ENCODE data around the gene KAT7.
A peak's percentile ranks its signal among the peaks of the same experiment; 100 is the strongest.
"Not testable (repeated sequence)": the region's sequence is repeated elsewhere in the genome, so short reads cannot be mapped to it uniquely, and the experiment has no call there.

Gene KAT7

DNA sequence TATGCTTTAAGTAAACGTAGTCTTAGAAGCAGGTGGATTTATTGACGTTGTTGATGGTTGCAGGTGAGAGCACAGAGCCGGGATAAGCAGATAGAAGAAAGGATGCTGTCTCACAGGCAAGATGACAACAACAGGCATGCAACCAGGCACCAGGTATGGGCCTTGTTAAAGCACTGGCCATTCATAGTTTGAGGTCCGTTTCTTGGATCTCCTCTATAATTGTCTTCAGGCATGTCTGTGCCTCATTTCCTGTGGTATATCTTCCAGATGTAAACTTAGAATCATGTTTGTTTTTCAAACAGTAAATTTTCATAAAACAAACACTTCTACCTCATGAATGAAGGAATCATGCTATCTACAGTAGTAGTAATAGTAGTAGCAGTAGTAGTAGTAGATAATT is 20.6 kb downstream of the KAT7 start:
- no peak for DNase-seq (ENCODE audit: low spot score)

DNA sequence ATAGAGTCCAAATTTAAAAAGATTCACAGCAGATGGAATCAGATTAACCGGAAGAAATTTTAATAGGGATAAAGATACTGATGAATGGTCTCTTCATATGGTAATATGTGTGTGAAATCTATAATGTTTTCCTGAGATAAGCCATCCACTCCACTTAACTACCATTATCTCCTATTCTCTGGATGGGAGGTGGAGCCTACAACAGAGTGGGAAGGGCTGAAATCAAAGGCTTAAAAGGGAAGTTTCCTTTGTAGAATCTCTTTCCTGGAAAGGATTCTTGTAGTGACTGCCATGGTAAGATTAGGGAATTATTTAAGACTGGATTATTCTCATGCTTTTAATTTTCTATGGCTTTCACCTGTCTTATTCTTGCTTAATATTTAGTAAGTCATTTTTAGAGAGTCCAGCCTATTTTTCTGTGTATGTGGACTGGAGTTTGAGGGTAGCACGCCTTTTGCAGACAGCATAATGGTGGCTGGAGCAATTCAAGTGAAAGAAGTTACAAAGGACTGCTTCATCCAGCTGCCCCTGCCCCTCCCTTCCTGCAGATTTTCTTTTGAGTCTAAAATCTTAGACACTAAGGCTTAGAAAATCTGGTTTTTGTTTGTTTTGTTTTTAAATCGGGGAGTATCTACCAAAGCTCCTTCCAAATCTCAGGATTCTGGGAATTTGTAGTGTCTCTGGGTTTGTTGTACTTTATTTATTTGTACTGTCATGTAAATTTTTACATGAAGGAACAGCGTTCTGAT is 26.5 kb downstream of the KAT7 start:
- DNase-seq (ENCODE audit: low spot score) = peak; percentile 15

DNA sequence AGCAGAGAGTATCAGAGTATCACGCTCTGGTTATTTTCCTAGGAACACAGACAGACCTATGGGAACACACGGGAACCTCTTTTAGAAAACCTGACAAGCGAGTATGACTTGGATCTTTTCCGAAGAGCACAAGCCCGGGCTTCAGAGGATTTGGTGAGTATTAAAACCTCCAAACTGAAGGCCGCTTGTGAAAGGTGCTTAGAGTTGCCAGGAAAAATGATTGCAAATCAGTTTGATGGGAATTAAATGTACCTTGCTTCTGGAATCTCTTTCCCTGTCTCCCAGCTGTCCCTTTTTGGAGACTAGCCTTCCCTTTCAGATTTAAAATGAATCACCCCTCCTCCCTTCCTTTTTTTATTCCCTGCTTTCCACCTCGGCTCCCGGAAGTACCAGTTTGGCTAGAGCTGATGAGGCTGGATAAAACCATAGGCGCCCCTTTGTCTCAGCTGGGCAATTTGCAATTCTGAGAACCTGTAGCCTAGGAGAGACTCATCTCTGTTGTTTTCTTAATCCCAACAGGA is 27.3 kb downstream of the KAT7 start:
- peak; percentile 31 for DNase-seq (ENCODE audit: low spot score)

DNA sequence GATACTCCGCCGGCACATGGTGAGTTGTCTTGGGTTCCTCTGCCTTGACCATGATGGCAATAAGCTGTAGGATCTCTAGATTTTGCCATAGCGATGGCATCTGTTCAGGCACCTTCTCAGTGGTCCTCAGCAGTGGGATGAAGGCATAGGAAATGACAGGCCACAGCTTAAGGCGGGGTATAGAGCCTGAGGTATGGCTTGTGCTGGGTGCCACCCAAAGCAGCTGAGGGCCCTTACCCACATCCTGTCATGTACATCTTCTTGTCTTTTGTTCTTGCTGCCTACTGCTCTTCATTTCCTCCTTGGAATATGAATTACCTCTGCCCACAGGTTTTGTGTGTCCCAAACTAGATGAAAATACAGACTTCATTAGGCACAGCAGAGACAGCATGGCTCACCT is 29.5 kb downstream of the KAT7 start:
- DNase-seq (ENCODE audit: low spot score) = no peak

DNA sequence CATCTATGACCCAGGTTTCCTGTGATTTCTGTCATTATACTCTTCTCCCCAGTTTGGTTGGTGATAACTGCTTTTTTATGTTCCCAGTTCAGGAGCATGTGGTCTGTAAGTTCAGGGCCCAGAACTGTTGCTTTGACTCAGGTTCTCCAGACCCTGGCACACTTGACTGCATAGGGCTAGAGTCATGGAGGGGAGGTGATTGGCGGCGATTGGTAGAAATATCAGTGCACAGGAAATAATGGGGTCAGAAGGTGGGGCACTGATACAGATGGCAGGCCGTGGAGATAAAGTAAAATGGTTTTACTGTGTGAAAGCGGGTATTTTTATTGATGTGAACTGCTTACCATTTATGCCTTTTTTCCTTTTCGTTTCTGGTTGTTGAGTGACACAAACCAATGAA is 30.7 kb downstream of the KAT7 start:
- no peak for DNase-seq (ENCODE audit: low spot score)

DNA sequence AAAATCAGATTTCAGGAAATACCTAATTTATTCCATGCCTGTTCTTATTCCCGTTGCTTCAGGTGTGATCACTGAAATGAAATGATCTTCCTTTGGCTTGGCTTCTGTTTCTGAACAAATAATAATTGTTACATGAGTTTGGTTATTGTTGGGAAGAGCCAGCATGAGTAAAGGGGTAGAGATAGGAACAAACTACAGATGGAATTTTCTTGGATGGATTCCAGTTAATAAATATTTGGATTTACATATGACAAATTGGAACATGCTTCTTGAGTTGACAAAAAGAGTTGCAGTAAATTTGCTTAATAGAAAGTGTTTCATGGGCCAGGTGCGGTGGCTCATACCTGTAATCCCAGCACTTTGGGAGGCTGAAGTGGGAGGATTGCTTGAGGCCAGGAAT is 31.2 kb downstream of the KAT7 start:
- no peak for DNase-seq (ENCODE audit: low spot score)

DNA sequence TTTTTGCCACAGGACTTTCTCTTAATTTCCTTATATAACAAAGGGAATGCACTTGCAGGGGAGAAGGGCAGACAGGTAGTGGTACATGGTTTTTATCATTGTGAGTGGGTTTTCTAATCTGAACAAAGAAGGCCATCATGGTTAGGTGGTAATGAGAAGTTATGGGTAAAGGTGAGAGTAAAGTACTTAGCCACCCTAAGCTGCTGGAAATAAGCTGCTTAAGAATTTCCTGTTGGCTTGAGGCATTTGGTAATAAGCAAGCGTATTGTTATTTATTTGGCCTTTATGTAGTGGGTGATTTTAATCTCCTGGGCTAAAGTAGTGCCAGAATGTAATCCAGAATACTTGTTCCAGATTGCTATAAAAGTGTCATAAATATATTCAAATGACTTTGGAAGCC is 32.3 kb downstream of the KAT7 start:
- DNase-seq (ENCODE audit: low spot score) = no peak

DNA sequence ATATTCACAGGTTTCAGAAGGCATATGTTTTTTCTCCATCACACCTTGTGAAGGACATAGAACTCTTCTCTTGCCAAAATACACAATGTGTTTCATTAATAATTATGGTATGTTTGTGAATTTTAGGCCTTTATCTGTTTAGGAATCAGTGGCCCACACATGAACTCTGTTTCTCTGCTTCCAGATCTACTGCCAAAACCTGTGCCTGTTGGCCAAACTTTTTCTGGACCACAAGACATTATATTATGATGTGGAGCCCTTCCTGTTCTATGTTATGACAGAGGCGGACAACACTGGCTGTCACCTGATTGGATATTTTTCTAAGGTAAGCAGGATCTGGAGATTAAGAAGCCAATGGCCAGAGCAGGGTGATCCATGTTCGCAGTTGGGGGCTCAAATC is 33.0 kb downstream of the KAT7 start:
- no peak for DNase-seq (ENCODE audit: low spot score)

DNA sequence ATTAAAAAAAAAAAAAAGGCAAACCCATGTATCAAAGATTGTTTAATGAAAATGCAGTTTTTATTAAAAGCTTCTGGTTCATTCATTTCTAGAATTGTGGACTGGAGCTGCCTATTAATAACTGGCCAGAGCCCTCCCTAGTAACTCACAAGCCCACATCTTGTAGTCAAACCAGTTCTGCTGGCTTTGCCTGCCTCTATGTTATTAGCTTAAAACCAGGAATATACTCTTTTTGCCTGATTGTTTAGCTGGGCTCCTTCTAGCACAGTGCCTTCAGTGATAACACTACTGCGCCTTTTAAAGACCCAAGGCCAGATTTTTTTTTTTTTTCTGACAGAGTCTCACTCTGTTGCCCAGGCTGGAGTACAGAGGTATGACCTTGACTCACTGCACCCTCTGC is 33.4 kb downstream of the KAT7 start:
- DNase-seq (ENCODE audit: low spot score) = no peak

DNA sequence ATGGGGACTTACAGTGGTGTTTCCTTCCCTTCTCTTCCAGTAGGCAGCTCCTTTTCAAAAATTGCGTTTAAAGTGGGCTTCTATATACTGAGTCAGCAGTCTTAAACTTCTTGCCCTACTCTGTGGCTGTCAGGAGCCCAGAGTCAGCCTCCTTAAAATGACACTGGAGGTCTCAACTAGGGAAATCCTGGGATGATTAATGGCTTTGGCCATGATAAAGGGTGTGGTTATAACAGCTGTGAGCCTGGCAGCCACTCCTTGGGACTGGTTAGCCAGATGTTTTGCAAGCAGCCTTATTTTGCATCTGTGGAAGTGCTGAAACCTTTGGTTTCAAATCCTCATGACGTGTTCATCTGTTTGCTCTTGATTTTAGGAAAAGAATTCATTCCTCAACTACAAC is 34.3 kb downstream of the KAT7 start:
- DNase-seq (ENCODE audit: low spot score) = no peak

DNA sequence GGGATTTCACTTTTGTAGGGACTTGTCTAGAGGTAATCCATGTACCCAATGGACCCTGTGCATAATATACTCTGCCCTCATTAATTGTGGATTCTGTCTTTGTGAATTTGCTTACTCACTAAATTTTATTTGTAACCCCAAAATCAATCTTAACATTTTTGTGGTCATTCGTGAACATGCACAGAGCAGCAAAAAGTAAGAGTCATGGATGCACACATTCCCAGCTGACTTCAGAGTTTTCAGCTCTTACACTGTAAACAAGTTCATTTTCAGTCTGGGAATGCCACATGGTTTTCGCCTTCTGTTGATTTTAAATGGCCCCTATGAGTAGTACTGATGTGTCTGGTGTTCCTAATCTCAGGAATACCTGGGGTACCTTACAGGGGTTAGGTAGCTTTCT is 35.1 kb downstream of the KAT7 start:
- no peak for DNase-seq (ENCODE audit: low spot score)

DNA sequence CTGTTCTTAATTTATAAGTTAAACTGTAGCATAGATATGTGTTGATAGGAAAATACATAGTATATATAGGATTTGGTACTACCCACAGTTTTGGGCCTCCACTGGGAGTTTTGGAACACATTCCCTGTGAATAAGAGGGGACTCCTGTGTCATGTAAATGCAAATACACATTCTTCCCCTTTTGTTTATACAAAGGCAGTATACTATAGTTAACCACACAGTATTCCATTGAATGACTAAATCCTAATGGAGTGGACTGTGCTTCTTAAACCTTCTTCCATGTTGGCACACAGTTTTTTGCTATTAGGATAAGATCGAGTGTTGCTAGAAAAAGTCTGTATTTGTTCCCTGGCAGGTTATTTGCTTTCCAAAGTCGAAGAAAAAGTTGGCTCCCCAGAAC is 37.2 kb downstream of the KAT7 start:
- DNase-seq (ENCODE audit: low spot score) = no peak

DNA sequence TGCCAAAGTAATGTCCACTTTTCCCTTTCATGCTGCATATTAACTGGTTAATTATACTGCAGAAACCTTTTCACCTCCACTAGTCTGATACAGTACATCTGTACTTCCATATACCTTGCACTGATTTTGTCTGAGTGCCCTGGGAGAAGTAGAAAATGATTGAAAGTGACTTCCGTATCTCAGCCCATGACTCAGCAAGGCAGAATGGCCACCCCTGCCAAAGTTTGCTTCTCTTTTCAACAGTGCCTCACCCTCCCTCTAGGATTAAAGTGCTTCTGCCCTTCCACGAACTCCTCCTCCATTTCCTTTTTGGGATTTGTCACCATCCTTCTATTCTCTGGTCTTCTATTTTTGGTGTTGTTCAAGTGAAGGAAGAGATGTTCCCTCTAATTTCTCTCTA is 39.8 kb downstream of the KAT7 start:
- DNase-seq (ENCODE audit: low spot score) = not testable (repeated sequence)

DNA sequence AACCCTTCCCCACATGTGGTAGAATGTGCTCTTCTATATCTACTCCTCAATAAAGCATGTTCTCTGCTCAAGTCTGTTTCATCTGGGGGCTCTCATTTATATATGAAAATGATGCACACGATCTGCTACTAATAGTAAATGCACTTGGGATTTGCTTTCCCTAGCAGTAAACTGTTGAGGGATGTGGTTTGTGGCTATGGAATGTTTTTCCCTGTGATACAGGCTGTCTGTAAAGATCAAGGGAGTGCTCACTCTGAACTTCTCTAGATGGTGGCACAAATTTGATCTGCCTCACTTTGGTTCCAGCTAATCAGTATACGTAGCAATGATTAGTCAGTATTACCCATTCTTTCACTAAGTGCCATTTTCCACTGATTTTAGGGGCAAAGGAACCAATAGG is 40.5 kb downstream of the KAT7 start:
- no peak for DNase-seq (ENCODE audit: low spot score)

DNA sequence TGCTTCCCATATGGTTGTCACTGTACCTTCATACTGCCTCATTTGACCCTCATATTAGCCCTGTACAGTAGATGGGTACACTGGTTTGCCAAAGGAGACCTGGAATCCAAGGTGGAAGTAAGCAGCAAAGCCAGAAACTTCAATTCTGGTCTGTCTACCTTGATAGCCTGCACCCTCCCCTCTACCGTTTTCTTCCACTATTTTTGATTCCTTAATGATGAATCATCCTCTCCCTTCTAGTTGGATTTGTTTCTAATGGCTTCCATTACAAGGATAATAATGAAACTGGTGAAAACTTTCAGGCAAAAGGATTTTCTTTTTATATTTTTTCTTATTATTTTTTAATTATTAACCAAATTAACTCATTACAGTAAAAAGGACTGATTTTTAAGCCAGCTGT is 42.1 kb downstream of the KAT7 start:
- no peak for DNase-seq (ENCODE audit: low spot score)

DNA sequence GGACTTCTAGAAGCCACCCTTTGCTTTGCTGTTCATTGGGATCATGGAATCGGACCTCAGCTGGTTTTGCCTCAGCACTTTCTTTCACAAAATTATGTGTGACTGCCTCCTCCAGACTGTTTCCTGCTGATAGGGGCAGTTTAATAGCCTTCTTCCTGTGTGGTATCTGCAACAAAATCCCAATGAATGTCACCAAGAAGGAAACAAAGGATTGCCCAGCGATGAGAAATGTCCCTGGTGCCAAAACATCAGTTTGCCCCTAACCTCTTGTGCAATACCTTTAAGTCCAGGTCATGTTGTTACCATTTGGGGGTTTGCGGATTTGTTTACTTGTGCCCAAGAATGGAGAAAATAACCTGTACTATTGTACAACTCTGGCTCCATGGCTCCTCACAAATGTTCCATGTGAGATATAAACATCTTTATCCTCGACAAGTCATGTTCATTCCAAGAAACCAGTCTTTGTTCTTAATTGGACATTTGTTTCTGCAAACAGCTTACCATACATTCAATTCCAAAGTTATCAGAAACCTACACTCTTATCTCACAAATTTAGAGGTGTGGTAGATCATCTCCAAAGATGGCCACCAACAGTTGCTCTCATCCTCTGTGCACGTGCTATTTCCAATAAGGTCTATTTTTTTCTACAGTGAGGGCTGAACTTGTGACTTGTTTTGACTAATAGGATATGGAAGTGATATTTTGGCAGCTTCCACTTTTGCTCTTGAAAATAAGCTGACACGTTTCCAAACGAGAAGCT is 44.5 kb downstream of the KAT7 start:
- no peak for DNase-seq (ENCODE audit: low spot score)

DNA sequence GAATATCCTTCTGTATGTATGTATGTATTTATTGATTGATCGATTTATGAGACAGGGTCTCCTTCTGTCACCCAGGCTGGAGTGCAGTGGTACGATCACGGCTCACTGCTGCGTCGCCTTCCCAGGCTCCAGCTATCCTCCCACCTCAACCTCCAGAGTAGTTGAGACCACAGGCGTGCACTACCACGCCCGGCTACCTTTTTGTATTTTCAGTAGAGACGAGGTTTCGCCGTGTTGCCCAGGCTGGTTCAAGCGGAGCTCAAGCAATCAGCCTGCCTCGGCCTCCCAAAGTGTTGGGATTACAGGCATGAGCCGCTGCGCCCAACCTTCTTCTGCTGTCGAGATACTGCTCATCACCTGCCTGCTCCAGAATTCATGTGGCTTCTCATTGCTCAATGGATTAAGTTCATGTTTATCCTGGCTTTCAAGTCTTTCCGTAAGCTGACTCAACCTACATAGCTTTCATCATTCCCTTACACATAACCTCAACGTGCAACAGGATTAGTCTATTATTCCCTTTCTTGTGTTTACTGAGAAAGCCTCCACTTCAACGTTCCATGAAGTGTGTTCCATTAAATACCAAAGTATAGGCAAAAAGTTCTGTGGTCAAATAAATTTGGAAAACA is 45.8 kb downstream of the KAT7 start:
- DNase-seq (ENCODE audit: low spot score) = no peak

DNA sequence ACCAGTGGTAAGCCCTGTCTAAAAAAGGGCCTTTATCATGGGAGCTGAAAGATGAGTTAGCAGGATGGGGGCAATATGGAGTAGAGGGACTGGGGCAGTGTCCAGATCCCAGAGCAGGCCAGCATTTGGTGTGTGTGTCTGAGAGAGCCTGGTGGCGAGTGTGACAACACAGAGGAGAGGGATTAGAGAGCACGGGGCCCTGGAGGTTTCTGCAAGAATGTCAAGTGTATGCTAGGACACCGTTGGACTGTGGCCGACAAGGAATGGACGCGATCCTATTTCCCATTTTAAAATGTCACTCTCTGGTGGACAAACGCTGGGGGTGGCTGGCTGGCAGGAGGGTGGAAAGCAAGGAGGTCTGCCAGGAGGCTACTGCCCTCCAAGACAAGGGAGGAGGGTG is 47.0 kb downstream of the KAT7 start:
- no peak for DNase-seq (ENCODE audit: low spot score)

DNA sequence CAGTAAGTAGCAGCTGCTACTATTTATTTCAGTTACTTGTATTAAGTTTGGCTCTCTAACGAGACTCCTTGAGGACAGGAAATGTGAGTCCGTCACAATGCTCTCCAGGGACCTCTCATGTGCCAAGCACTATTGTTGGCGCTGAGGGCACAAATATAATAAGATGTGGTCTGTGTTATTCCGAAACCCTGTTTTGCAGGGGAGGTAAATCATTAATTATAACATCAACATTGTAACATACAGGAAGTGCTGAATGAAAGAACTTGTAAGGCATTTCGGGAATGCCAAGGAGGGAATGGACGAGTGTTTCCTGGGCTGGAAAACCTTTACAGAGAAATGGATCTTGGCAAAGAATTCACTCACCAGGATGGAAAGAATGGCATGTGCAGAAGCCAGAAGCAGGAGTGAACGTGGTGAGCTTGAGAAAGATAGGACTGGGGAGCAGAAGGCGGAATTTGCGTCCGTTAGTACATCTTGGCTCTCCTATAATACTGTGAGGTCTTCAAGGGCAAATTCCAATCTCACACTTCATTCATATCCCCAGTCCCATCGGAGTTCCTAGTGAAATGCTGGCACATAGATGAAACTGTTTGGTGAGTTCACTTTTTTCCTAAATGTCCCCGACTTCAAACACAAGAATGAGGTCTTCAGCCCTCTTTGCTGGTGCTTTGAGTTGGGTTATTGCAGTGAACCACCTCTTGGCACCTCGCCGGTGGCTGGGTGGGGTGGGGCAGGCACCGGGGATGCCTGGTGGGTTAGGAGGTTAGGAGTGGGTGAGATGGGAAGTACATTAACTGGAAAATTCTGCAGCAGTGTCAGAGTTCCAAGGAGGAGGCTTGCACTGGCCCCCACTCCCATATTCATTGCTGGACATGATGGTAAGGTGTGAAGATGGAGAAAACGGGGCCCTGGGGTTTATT is 47.9 kb downstream of the KAT7 start:
- no peak for DNase-seq (ENCODE audit: low spot score)

DNA sequence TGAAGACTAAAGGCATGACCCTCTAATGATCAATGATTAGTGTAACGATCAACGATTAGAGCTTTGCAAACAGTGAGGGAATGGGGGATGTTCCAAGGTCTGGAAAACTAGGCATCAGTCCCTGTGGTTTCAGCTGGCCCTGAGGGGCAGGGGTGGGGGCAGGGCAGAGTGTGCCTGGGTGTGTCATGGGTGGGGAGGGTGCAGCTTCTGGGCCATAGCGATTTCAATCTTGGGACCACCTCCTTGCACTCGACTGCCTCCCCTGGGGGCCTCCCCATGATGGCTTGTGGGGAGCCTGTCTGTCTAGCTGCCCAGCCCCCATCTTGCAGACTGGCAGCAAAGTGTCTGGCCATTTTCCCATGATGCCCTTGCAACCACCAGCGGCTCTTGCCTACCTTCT is 51.0 kb downstream of the KAT7 start:
- DNase-seq (ENCODE audit: low spot score) = no peak

DNA sequence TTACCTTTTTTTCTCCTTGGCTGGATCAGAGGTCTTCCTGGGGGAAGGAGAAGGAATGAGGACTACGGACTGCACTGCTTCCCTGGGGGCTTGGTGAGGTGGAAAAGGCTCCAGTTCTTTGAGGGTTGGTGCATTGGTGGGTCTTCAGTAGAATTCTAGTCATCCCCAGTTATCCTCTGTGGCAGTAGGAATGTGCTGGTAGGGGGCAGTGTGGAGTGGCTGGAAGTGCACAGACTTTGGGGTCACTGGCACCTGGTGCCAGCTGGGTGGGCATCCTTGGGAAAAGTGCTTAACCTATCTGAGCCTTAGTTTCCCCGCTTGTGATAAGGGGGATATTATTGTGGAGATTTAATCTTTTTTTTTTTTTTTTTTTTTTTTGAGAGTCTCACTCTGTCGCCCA is 53.1 kb downstream of the KAT7 start:
- DNase-seq (ENCODE audit: low spot score) = no peak

DNA sequence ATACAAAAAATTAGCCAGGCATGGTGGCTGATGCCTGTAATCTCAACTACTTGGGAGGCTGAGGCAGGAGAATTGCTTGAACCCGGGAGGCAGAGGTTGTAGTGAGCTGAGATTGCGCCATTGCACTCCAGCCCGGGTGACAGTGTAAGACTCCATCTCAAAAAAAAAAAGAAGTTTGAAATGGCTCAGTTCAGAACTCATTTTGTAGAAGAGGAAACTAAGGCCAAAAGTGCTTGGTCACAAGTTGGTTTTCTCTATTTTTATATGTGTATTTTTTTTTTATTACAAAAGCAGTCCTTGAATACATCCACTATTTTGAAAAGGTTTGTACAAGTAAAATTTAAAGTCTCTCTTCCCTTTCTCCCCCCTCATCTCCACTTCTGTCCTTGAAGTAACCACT is 53.9 kb downstream of the KAT7 start:
- no peak for DNase-seq (ENCODE audit: low spot score)

All from COLO829 (cell line).